Bronchial epithelial cell (primary cell): Measurements from ENCODE around the gene ABCA3. TPM values are rescaled to one million over a fixed set of nuclear protein-coding genes. Genes with fewer than 3 reads are reported as not detected.

Experiments
- DNase-seq: peaks from one replicate; pipeline ENCODE4 v3.0.0-alpha.2; 2010; ENCODE audit warnings: low read depth
- FAIRE-seq: peaks from 2 replicates; lab custom pipeline; 2011; peaks lifted over from hg19 to GRCh38; lab: Jason Lieb, UNC
- H3K27me3 ChIP-seq: 2 replicates; pipeline ENCODE4 v1.5.1; 2011; ENCODE audit warnings: low read length; ENCODE audit not compliant: control insufficient read depth, insufficient read depth
- H3K36me3 ChIP-seq: 2 replicates; pipeline ENCODE4 v1.5.1; 2011; ENCODE audit warnings: low read length; ENCODE audit not compliant: control insufficient read depth, insufficient read depth
- H3K4me3 ChIP-seq: 2 replicates; pipeline ENCODE4 v1.5.1; 2011; ENCODE audit warnings: mild to moderate bottlenecking, low read depth, low read length, control low read depth
- total RNA-seq: library from RNA; depleted of rRNA; stranded (reverse); fragments of >200 nt; gene quantifications from 2 replicates; pipeline ENCODE4 v1.2.1, GENCODE V29; 2014
- TF ChIP-seq, protein P1 (sequence below): IDR thresholded peaks from 2 replicates; pipeline ENCODE4 v1.5.1; 2011; ENCODE audit warnings: mild to moderate bottlenecking, moderate library complexity, low read length, control low read depth, inconsistent platforms; ENCODE audit not compliant: insufficient read depth, severe bottlenecking

Gene ABCA3
- total RNA-seq, 1 donor from 2014 or later = under 0.01 TPM

DNA sequence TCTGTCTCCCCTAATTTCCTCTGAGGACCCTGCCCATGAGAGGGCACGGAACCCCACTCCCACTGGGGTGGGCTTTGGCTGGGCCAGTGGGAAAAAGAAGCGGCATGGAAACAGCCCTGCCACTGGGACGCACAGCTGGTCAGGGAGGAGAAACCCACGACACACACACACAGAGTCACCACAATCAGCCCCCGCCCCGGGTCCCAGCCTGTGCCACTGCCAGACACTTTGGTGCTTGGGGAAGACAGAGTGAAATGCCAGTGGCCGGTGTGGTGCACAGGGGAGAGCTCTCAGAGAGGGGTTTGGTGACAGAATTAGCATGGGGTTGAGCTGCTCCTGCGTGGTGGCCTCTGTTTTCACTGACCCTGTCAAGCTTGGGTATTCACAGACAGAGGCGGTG, 41.9 kb downstream of the ABCA3 start:
- H3K4me3 ChIP-seq = no peak overlapping the region
- no peaks in the 10 kb centered on the region for H3K27me3 ChIP-seq
- TF ChIP-seq, protein P1, sequence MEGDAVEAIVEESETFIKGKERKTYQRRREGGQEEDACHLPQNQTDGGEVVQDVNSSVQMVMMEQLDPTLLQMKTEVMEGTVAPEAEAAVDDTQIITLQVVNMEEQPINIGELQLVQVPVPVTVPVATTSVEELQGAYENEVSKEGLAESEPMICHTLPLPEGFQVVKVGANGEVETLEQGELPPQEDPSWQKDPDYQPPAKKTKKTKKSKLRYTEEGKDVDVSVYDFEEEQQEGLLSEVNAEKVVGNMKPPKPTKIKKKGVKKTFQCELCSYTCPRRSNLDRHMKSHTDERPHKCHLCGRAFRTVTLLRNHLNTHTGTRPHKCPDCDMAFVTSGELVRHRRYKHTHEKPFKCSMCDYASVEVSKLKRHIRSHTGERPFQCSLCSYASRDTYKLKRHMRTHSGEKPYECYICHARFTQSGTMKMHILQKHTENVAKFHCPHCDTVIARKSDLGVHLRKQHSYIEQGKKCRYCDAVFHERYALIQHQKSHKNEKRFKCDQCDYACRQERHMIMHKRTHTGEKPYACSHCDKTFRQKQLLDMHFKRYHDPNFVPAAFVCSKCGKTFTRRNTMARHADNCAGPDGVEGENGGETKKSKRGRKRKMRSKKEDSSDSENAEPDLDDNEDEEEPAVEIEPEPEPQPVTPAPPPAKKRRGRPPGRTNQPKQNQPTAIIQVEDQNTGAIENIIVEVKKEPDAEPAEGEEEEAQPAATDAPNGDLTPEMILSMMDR = no peak
- DNase-seq (no peak), FAIRE-seq (no peak)
- no peaks in the 10 kb centered on the region for H3K36me3 ChIP-seq

DNA sequence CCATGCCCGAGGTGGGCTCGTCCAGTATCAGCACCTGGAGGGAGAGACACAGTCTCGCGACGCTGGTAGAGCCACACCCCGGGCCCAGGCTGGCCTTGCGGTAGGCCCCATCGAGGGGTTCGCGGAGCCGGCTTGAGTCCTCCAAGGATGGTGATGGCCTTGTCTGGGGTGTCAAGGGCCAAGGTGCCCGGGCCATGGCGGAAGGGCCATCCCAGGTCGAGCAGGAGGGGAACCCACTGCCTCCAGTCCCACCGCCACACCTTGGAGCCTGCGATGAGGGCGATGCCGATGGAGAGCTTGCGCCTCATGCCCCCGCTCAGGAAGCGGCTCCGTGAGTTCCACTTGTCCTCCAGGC, 43.0 kb downstream of the ABCA3 start:
- H3K27me3 ChIP-seq = no peaks in the 10 kb centered on the region
- DNase-seq = no peak
- H3K4me3 ChIP-seq = no peak overlapping the region
- no peak for FAIRE-seq
- TF ChIP-seq, protein P1 = no peak
- no peaks in the 10 kb centered on the region for H3K36me3 ChIP-seq

DNA sequence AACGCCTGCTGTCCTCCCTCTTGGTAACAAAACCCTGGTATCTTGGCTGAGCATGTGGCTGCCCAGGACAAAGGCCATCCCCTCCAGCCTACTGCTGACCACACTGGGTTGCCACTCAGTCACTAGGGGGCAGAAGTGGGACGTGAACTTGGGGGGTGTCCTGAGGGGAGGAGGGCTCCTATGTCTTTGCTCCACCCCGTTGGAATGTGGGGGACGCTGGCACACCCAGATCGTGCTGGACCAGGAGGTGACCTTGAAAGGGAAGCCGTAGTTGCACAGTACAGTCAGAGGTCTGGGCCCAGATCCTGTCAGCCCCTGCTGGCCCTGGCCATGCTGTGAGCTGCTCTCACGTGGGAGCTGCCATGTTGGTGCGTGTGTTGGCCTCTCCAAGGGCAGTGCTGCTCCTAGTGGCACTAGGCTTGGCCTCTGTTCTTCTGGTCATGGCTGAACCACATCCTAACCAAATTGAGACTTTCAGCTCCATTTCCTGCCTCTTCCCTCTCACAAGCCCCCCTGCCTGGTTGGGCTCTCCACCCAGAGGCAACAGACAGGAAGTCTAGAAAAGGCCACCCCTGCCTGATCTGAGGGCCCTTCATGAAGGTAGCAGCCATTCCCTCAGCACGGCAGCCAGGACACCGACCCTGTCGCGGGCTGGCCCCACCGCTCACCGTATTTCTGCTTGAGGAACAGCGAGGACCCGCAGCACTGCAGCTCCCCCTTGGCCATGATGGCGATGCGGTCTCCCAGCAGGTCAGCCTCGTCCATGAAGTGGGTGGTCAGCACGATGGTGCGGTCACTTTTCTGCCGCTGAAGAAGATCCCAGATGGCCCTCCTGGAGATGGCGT, 43.6 kb downstream of the ABCA3 start:
- DNase-seq = peak; percentile 4
- no peak for FAIRE-seq
- TF ChIP-seq, protein P1 = peak; percentile 40
- Histone ChIP-seq H3K27me3 (no peaks in the 10 kb centered on the region), H3K36me3 (no peaks in the 10 kb centered on the region), H3K4me3 (no peak overlapping the region)

DNA sequence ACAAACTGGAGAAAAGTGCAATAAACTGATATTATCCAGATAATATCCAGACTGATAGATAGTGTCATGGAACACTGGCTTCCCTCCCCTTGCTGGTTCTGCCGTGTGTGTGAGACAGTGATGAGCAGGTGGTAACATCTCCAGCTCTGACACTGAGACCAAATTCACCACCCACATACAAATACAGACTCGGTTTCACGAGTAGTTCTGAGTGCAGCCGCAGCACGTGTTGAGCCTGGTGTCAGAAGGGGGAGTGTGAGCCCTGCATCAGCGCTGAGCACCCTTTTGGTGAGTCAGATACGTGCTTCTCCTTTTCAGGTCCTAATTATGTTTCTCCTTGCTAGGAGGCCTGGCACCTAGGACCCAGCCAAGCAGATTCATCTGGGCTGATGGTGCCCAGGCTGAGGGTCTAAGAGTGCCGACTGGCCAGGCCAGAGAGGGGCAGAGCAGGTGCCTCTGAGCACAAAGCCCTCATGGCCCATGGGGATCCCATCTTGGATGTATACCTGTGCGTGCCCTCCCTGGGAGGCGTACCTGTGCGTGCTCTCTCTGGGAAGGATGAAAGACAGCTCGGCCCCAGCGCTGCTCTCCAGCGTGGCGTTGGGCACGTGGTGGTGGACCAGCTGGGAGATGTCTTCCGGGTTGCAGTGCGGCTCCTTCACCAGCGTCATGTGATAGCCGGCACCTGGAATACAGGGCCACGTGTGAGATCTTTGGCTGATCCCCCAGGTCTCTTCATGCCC, 45.3 kb downstream of the ABCA3 start:
- Histone ChIP-seq H3K27me3 (no peaks in the 10 kb centered on the region), H3K36me3 (no peaks in the 10 kb centered on the region), H3K4me3 (no peak overlapping the region)
- TF ChIP-seq, protein P1 = no peak
- FAIRE-seq = no peak
- no peak for DNase-seq

DNA sequence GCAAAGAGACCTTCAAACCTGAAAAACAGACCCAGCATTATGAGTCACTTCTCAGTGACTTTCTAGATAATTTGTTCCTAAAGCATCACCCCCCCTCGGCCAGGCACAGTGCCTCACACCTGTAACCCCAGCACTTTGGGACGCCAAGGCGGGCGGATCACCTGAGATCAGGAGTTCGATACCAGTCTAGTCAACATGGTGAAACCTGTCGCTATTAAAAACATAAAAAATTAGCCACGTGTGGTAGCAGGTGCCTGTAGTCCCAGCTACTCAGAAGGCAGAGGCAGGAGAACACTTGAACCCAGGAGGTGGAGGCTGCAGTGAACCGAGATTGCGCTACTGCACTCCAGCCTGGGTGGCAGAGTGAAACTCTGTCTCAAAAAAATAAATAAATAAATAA, 48.3 kb downstream of the ABCA3 start:
- Histone ChIP-seq H3K4me3 (no peak overlapping the region), H3K36me3 (no peaks in the 10 kb centered on the region), H3K27me3 (no peaks in the 10 kb centered on the region)
- DNase-seq = no peak
- TF ChIP-seq, protein P1 = no peak
- no peak for FAIRE-seq
